ENCODE results near the gene ZNF185. TPM values are rescaled to one million over a fixed set of nuclear protein-coding genes. Genes with fewer than 3 reads are reported as not detected.
A peak's percentile ranks its signal among the peaks of the same experiment; 100 is the strongest.

Gene ZNF185
- total RNA-seq, 1 experiment from 2014 or later, result 11.3 TPM

DNA sequence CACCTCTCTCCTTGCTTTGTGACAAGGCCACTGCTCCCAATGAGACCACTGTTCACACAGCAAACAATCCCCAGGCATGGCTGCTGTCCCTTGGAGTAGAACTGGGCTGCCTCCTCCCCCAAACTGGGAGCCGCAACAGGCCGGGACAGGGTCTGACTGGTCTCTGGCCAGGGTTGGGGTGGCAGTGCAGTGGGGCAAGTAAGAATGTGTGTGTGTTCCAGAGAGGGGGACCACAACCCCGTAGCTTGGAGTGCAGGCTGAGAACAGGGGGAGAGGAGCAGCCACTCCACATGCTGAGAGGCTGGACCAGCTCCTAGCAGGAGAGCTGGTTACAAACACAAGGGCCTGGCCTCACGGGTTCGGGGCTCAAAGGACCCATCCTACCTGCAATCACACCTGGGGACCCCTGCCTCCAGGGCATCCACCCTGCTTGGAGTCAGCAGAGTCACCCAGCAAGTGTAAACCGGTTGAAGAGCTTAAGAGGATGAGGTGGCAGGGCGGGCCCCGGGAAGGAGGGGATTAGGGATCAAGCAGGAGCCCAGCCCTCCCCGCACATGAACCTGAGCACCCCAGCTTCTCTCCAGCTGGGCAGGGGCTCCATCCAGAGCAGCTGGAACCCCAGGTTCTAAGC is 3.8 kb upstream of the ZNF185 start:
- peak overlapping the region in 1 of 3 experiments; percentile 82; a peak in 1 of 7 replicates for H3K27ac Mint-ChIP-seq
- H3K9ac ChIP-seq (ENCODE audit: extremely low read depth, insufficient read length, low read length), result no peak overlapping the region
- no peak overlapping the region for H4K91ac ChIP-seq (ENCODE audit: insufficient read length, low read depth, low read length)
- H2BK5ac ChIP-seq (ENCODE audit: insufficient read length, low read length), result no peak overlapping the region
- no peak overlapping the region for H3K4ac ChIP-seq (ENCODE audit: low read depth, low read length)
- WGBS (ENCODE audit: extremely low coverage, insufficient read length, low lambda C conversion rate), result no CpG with 5 or more reads among the region's 9 CpGs
- no peak overlapping the region for H2BK20ac ChIP-seq (ENCODE audit: low read depth, low read length, poor library complexity, severe bottlenecking)
- peaks cover 5 to 19% (median 10%) of the 10 kb centered on the region in 3 experiments; a peak in 6 of 7 replicates for H3K36me3 Mint-ChIP-seq (ENCODE audit: insufficient read depth in 1 of 3, low read depth in 3 of 3)
- no peak overlapping the region for H3K4me2 ChIP-seq (ENCODE audit: insufficient read depth, insufficient read length, low read length)
- TF ChIP-seq, protein P1, sequence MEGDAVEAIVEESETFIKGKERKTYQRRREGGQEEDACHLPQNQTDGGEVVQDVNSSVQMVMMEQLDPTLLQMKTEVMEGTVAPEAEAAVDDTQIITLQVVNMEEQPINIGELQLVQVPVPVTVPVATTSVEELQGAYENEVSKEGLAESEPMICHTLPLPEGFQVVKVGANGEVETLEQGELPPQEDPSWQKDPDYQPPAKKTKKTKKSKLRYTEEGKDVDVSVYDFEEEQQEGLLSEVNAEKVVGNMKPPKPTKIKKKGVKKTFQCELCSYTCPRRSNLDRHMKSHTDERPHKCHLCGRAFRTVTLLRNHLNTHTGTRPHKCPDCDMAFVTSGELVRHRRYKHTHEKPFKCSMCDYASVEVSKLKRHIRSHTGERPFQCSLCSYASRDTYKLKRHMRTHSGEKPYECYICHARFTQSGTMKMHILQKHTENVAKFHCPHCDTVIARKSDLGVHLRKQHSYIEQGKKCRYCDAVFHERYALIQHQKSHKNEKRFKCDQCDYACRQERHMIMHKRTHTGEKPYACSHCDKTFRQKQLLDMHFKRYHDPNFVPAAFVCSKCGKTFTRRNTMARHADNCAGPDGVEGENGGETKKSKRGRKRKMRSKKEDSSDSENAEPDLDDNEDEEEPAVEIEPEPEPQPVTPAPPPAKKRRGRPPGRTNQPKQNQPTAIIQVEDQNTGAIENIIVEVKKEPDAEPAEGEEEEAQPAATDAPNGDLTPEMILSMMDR (conservative IDR thresholded peaks at IDR 0.05), result no peak
- H4K5ac ChIP-seq (ENCODE audit: insufficient read length, low read depth, low read length), result no peak overlapping the region
- H3K23me2 ChIP-seq (ENCODE audit: insufficient read length, low read depth, low read length, poor library complexity, severe bottlenecking), result peaks cover 9% of the 10 kb centered on the region
- H3K14ac ChIP-seq (ENCODE audit: insufficient read depth, low read length), result no peak overlapping the region
- peaks cover 42% of the 10 kb centered on the region for H3K27me3 Mint-ChIP-seq (ENCODE audit: low read depth)
- no peaks in the 10 kb centered on the region for H4K20me1 ChIP-seq (ENCODE audit: control insufficient read depth, insufficient read depth, insufficient read length)
- peaks cover 45 to 61% of the 10 kb centered on the region in 2 experiments for H3K4me1 Mint-ChIP-seq
- no peak overlapping the region for H3T11ph ChIP-seq (ENCODE audit: low read length)
- no peak overlapping the region for H4K8ac ChIP-seq (replicated peaks; ENCODE audit: insufficient read length, low read depth, low read length)
- H3K79me2 ChIP-seq (ENCODE audit: insufficient read depth, low read length), result no peaks in the 10 kb centered on the region
- no peak overlapping the region for H2AFZ ChIP-seq (ENCODE audit: low read length)
- no peak overlapping the region for H2BK120ac ChIP-seq (ENCODE audit: low read depth, low read length, poor library complexity, severe bottlenecking)
- H3K4me1 ChIP-seq (ENCODE audit: insufficient read depth, low read length), result no peaks in the 10 kb centered on the region; the same call in 1 of the 2 replicates
- no peak overlapping the region for H3K56ac ChIP-seq (ENCODE audit: insufficient read length, low read depth, low read length)
- H2BK12ac ChIP-seq (ENCODE audit: insufficient read length, low read depth, low read length), result no peak overlapping the region
- no peak overlapping the region for H3K4me3 Mint-ChIP-seq
- H3K9me3 ChIP-seq (ENCODE audit: control insufficient read depth, low read depth, low read length), result peaks cover 41% of the 10 kb centered on the region
- no peak overlapping the region for H2BK15ac ChIP-seq (ENCODE audit: low read depth, low read length)
- no peak for DNase-seq
- no peaks in the 10 kb centered on the region; the same call in 1 of the 2 replicates for H3K27me3 ChIP-seq (ENCODE audit: insufficient read depth, low read length)
- no peaks in the 10 kb centered on the region for H3K79me1 ChIP-seq (ENCODE audit: insufficient read depth, low read depth, low read length, poor library complexity, severe bottlenecking)
- H3K27ac ChIP-seq (ENCODE audit: insufficient read length, low read depth, low read length), result no peak overlapping the region
- no peak overlapping the region for H3K18ac ChIP-seq (ENCODE audit: insufficient read length, low read depth, low read length)
- H3K23ac ChIP-seq (ENCODE audit: insufficient read length, low read depth, low read length), result no peak overlapping the region
- no peak overlapping the region for H2AK5ac ChIP-seq (ENCODE audit: insufficient read length, low read length)
- H3K9me3 Mint-ChIP-seq, result peaks cover 76 to 82% of the 10 kb centered on the region in 2 experiments

Measured in H9 (cell line).